ENCODE data around the gene ACBD6. TPM values are rescaled to one million over a fixed set of nuclear protein-coding genes. Genes with fewer than 3 reads are reported as not detected.

ACBD6 gene
- total and polyA plus RNA-seq, 2 experiments from 2014 or later = 75.7 to 88.8 TPM

GRCh38 chr1:180353945-180354344, 148.4 kb downstream of the ACBD6 start:
- Mint-ChIP-seq H3K27me3 (ENCODE audit: insufficient read depth, low read depth, poor library complexity) (peaks cover 2% of the 10 kb centered on the region), H3K27ac (no peak overlapping the region), H3K4me1 (peaks cover 11% of the 10 kb centered on the region; the same call in 2 of the 3 replicates), H3K36me3 (ENCODE audit: low read depth) (no peaks in the 10 kb centered on the region), H3K4me3 (no peak overlapping the region), H3K9me3 (no peaks in the 10 kb centered on the region)
- no peak for TF ChIP-seq ZNF331 (CRISPR knock-in tag; IDR thresholded peaks at IDR 0.05; ENCODE audit: low read depth)
- TF ChIP-seq CREB1 (CRISPR knock-in tag; IDR thresholded peaks at IDR 0.05; ENCODE audit: low read depth) = no peak
- Histone ChIP-seq H3K79me2 (replicated peaks; ENCODE audit: insufficient read depth) (no peaks in the 10 kb centered on the region), H3K4me1 (ENCODE audit: insufficient read depth) (no peaks in the 10 kb centered on the region; the same call in 1 of the 2 replicates), H3K27me3 (ENCODE audit: insufficient read depth) (no peaks in the 10 kb centered on the region), H3K36me3 (ENCODE audit: insufficient read depth) (no peaks in the 10 kb centered on the region), H4K20me1 (replicated peaks; ENCODE audit: insufficient read depth) (no peaks in the 10 kb centered on the region), H3K4me3 (no peak overlapping the region), H3K4me2 (no peak overlapping the region), H2AFZ (no peak overlapping the region), H3F3A (replicated peaks; ENCODE audit: low read depth) (no peaks in the 10 kb centered on the region), H3K9me2 (ENCODE audit: insufficient read depth) (no peaks in the 10 kb centered on the region), H3K27ac (ENCODE audit: low read depth) (no peak overlapping the region)
- DNase-seq (ENCODE audit: low spot score) (peak; percentile 33), ATAC-seq (peak; percentile 92)

DNA sequence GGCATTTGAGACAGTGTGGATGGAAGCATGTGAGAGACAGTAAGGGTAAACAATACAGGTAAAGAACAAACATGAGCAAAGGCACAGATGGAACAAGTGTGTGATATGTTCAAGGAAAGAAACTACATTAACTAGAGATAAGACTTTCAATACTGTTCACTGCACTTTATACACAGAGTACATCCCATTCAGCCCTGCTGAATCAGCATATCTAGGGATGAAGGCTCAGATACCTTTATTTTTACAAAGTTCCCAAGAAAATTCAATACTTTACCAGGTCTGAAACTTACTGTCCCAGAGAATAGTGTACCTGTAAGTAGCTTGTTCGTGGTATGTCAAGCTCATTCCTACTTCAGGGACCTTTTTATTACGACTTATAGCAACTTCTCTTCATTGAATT, 149.8 kb downstream of the ACBD6 start:
- Mint-ChIP-seq H3K9me3 (no peaks in the 10 kb centered on the region), H3K27me3 (ENCODE audit: insufficient read depth, low read depth, poor library complexity) (peaks cover 2% of the 10 kb centered on the region), H3K36me3 (ENCODE audit: low read depth) (no peaks in the 10 kb centered on the region), H3K4me3 (no peak overlapping the region), H3K27ac (no peak overlapping the region), H3K4me1 (peaks cover 11% of the 10 kb centered on the region; the same call in 2 of the 3 replicates)
- H2AFZ ChIP-seq = no peak overlapping the region
- no peaks in the 10 kb centered on the region for H3K36me3 ChIP-seq (ENCODE audit: insufficient read depth)
- H3K79me2 ChIP-seq (replicated peaks; ENCODE audit: insufficient read depth) = no peaks in the 10 kb centered on the region
- DNase-seq (ENCODE audit: low spot score) (no peak), ATAC-seq (no peak)
- H3K9me2 ChIP-seq (ENCODE audit: insufficient read depth) = no peaks in the 10 kb centered on the region
- no peaks in the 10 kb centered on the region; the same call in 1 of the 2 replicates for H3K4me1 ChIP-seq (ENCODE audit: insufficient read depth)
- H3K27me3 ChIP-seq (ENCODE audit: insufficient read depth) = no peaks in the 10 kb centered on the region
- no peak overlapping the region for H3K4me3 ChIP-seq
- no peak overlapping the region for H3K27ac ChIP-seq (ENCODE audit: low read depth)
- no peaks in the 10 kb centered on the region for H3F3A ChIP-seq (replicated peaks; ENCODE audit: low read depth)
- H4K20me1 ChIP-seq (replicated peaks; ENCODE audit: insufficient read depth) = 0 out of 2 replicates have a peak, but pooled peaks cover 4% of the 10 kb centered on the region
- H3K4me2 ChIP-seq = no peak overlapping the region
- TF ChIP-seq STAT1 (IDR thresholded peaks at IDR 0.05; ENCODE audit: unreplicated experiment) (no peak), ZNF114 (CRISPR knock-in tag; IDR thresholded peaks at IDR 0.05) (no peak), NANOG (IDR thresholded peaks at IDR 0.05; ENCODE audit: borderline replicate concordance) (no peak), CREB1 (CRISPR knock-in tag; IDR thresholded peaks at IDR 0.05; ENCODE audit: low read depth) (no peak), EZH2 (IDR thresholded peaks at IDR 0.05; ENCODE audit: low read depth, unreplicated experiment) (no peak)
- TF ChIP-seq, protein P1, sequence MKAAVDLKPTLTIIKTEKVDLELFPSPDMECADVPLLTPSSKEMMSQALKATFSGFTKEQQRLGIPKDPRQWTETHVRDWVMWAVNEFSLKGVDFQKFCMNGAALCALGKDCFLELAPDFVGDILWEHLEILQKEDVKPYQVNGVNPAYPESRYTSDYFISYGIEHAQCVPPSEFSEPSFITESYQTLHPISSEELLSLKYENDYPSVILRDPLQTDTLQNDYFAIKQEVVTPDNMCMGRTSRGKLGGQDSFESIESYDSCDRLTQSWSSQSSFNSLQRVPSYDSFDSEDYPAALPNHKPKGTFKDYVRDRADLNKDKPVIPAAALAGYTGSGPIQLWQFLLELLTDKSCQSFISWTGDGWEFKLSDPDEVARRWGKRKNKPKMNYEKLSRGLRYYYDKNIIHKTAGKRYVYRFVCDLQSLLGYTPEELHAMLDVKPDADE (IDR thresholded peaks at IDR 0.05) = no peak
- TF ChIP-seq, protein P2, sequence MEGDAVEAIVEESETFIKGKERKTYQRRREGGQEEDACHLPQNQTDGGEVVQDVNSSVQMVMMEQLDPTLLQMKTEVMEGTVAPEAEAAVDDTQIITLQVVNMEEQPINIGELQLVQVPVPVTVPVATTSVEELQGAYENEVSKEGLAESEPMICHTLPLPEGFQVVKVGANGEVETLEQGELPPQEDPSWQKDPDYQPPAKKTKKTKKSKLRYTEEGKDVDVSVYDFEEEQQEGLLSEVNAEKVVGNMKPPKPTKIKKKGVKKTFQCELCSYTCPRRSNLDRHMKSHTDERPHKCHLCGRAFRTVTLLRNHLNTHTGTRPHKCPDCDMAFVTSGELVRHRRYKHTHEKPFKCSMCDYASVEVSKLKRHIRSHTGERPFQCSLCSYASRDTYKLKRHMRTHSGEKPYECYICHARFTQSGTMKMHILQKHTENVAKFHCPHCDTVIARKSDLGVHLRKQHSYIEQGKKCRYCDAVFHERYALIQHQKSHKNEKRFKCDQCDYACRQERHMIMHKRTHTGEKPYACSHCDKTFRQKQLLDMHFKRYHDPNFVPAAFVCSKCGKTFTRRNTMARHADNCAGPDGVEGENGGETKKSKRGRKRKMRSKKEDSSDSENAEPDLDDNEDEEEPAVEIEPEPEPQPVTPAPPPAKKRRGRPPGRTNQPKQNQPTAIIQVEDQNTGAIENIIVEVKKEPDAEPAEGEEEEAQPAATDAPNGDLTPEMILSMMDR (conservative IDR thresholded peaks at IDR 0.05; ENCODE audit: low read depth in 2 of 2) = no peak
- TF ChIP-seq, protein P3, sequence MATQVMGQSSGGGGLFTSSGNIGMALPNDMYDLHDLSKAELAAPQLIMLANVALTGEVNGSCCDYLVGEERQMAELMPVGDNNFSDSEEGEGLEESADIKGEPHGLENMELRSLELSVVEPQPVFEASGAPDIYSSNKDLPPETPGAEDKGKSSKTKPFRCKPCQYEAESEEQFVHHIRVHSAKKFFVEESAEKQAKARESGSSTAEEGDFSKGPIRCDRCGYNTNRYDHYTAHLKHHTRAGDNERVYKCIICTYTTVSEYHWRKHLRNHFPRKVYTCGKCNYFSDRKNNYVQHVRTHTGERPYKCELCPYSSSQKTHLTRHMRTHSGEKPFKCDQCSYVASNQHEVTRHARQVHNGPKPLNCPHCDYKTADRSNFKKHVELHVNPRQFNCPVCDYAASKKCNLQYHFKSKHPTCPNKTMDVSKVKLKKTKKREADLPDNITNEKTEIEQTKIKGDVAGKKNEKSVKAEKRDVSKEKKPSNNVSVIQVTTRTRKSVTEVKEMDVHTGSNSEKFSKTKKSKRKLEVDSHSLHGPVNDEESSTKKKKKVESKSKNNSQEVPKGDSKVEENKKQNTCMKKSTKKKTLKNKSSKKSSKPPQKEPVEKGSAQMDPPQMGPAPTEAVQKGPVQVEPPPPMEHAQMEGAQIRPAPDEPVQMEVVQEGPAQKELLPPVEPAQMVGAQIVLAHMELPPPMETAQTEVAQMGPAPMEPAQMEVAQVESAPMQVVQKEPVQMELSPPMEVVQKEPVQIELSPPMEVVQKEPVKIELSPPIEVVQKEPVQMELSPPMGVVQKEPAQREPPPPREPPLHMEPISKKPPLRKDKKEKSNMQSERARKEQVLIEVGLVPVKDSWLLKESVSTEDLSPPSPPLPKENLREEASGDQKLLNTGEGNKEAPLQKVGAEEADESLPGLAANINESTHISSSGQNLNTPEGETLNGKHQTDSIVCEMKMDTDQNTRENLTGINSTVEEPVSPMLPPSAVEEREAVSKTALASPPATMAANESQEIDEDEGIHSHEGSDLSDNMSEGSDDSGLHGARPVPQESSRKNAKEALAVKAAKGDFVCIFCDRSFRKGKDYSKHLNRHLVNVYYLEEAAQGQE (IDR thresholded peaks at IDR 0.05; ENCODE audit: unreplicated experiment) = no peak
